ENCODE data around the gene MS4A8.

MS4A8 gene

GRCh38 chr11:60741421-60741820 is 42.0 kb downstream of the MS4A8 start:
- Histone ChIP-seq H3K9ac (ENCODE audit: low read length) (no peak overlapping the region), H3K9me2 (replicated peaks; ENCODE audit: insufficient read depth, low read length) (no peaks in the 10 kb centered on the region), H3K27ac (ENCODE audit: low read depth, low read length) (no peak overlapping the region), H3K36me3 (ENCODE audit: low read length) (no peaks in the 10 kb centered on the region), H3K79me2 (ENCODE audit: insufficient read depth, low read length) (no peaks in the 10 kb centered on the region), H3K4me2 (ENCODE audit: low read depth, low read length, poor library complexity, severe bottlenecking) (no peak overlapping the region), H2AFZ (ENCODE audit: low read depth, low read length, severe bottlenecking) (no peak overlapping the region), H4K20me1 (ENCODE audit: low read depth, low read length) (no peaks in the 10 kb centered on the region), H3F3A (ENCODE audit: insufficient read depth) (no peaks in the 10 kb centered on the region), H3K9me3 (ENCODE audit: insufficient read depth, low read length) (no peaks in the 10 kb centered on the region), H3K4me3 (ENCODE audit: insufficient read depth, low read length, poor library complexity, severe bottlenecking) (no peak overlapping the region), H3K27me3 (ENCODE audit: low read length) (0 out of 2 replicates have a peak, but pooled peaks cover 2% of the 10 kb centered on the region)
- TF ChIP-seq CTCF (IDR thresholded peaks at IDR 0.05; ENCODE audit: insufficient read depth, low read length, poor library complexity, severe bottlenecking) = no peak
- TF ChIP-seq EZH2phosphoT487 (conservative IDR thresholded peaks at IDR 0.05; ENCODE audit: low read length) = no peak

- no peaks in the 10 kb centered on the region for H3K79me2 ChIP-seq (ENCODE audit: insufficient read depth, low read length)
Observed at GRCh38 chr11:60743058-60743457, 43.6 kb downstream of the MS4A8 start.

GRCh38 chr11:60744114-60744513 is 44.7 kb downstream of the MS4A8 start:
- Histone ChIP-seq H3K9me2 (replicated peaks; ENCODE audit: insufficient read depth, low read length) (no peaks in the 10 kb centered on the region), H3K4me3 (ENCODE audit: insufficient read depth, low read length, poor library complexity, severe bottlenecking) (no peak overlapping the region), H3K4me2 (ENCODE audit: low read depth, low read length, poor library complexity, severe bottlenecking) (no peak overlapping the region), H3K9ac (ENCODE audit: low read length) (no peak overlapping the region), H3F3A (ENCODE audit: insufficient read depth) (no peaks in the 10 kb centered on the region), H2AFZ (ENCODE audit: low read depth, low read length, severe bottlenecking) (no peak overlapping the region), H3K9me3 (ENCODE audit: insufficient read depth, low read length) (no peaks in the 10 kb centered on the region), H3K36me3 (ENCODE audit: low read length) (no peaks in the 10 kb centered on the region), H3K79me2 (ENCODE audit: insufficient read depth, low read length) (no peaks in the 10 kb centered on the region), H3K27ac (ENCODE audit: low read depth, low read length) (no peak overlapping the region), H4K20me1 (ENCODE audit: low read depth, low read length) (no peaks in the 10 kb centered on the region), H3K27me3 (ENCODE audit: low read length) (0 out of 2 replicates have a peak, but pooled peaks cover 2% of the 10 kb centered on the region)
- no peak for TF ChIP-seq EZH2phosphoT487 (conservative IDR thresholded peaks at IDR 0.05; ENCODE audit: low read length)
- TF ChIP-seq CTCF (IDR thresholded peaks at IDR 0.05; ENCODE audit: insufficient read depth, low read length, poor library complexity, severe bottlenecking) = no peak

More at GRCh38 chr11:60743058-60743457, 43.6 kb downstream of the MS4A8 start:
- Histone ChIP-seq H3K4me3 (ENCODE audit: insufficient read depth, low read length, poor library complexity, severe bottlenecking) (no peak overlapping the region), H2AFZ (ENCODE audit: low read depth, low read length, severe bottlenecking) (no peak overlapping the region), H3K36me3 (ENCODE audit: low read length) (no peaks in the 10 kb centered on the region), H3F3A (ENCODE audit: insufficient read depth) (no peaks in the 10 kb centered on the region), H3K27ac (ENCODE audit: low read depth, low read length) (no peak overlapping the region), H4K20me1 (ENCODE audit: low read depth, low read length) (no peaks in the 10 kb centered on the region), H3K4me2 (ENCODE audit: low read depth, low read length, poor library complexity, severe bottlenecking) (no peak overlapping the region), H3K9ac (ENCODE audit: low read length) (no peak overlapping the region), H3K9me2 (replicated peaks; ENCODE audit: insufficient read depth, low read length) (no peaks in the 10 kb centered on the region), H3K9me3 (ENCODE audit: insufficient read depth, low read length) (no peaks in the 10 kb centered on the region), H3K27me3 (ENCODE audit: low read length) (0 out of 2 replicates have a peak, but pooled peaks cover 2% of the 10 kb centered on the region)
- TF ChIP-seq CTCF (IDR thresholded peaks at IDR 0.05; ENCODE audit: insufficient read depth, low read length, poor library complexity, severe bottlenecking) (no peak), EZH2phosphoT487 (conservative IDR thresholded peaks at IDR 0.05; ENCODE audit: low read length) (no peak)

All from SU-DHL-6 (cell line).